Stimulated activated CD8-positive, alpha-beta memory T cell treated with anti-CD3 and anti-CD28 coated beads, Interleukin-4, amount 100 ng/mL, for 4 hours (primary cell): ENCODE measurements around the gene AGPAT4.
"Not testable (repeated sequence)": the region's sequence is repeated elsewhere in the genome, so short reads cannot be mapped to it uniquely, and the experiment has no call there.

Experiments used
- DNase-seq, 2 donors: peaks; one replicate each; pipeline ENCODE4 v3.0.0-alpha.2; 2020; ENCODE audit warnings: low read depth in 2 of 2, low spot score in 1 of 2

The AGPAT4 gene

DNA sequence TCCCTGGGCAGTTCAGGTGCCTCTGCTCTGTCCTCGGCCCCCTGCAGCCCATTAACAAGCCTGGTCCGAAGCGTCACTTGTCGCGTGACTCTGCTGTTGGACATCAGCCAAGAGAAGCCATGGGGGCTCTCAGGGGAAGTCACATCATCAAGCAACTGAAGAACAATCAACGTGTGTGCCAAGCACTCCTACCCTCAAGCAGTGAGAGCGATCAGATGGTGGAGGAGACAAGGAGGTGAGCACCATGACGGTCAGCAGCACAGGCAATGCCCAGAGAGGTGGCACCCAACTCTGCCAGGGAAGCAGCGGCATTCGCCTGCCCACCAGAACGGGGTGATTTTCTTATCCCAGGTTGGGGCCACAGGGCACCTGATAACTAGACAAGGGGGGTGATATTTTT, 132.7 kb downstream of the AGPAT4 start:
- no peak for DNase-seq

DNA sequence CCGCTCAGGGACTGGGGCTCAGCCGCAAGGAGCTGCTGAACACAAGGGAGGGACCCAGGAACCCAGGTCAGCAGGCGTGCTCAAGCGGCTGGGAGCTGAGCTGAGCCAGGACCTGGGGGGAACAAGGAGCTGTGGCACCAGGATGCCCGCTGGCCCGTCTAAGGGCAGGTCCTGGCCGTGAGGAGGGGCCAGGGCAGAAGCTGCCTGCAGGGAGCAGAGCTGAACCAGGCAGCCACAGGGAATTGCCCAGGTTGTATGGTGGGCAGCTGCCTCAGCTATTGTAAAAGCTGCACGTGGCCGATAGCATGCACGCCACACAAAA, 133.3 kb downstream of the AGPAT4 start:
- DNase-seq: no peak

DNA sequence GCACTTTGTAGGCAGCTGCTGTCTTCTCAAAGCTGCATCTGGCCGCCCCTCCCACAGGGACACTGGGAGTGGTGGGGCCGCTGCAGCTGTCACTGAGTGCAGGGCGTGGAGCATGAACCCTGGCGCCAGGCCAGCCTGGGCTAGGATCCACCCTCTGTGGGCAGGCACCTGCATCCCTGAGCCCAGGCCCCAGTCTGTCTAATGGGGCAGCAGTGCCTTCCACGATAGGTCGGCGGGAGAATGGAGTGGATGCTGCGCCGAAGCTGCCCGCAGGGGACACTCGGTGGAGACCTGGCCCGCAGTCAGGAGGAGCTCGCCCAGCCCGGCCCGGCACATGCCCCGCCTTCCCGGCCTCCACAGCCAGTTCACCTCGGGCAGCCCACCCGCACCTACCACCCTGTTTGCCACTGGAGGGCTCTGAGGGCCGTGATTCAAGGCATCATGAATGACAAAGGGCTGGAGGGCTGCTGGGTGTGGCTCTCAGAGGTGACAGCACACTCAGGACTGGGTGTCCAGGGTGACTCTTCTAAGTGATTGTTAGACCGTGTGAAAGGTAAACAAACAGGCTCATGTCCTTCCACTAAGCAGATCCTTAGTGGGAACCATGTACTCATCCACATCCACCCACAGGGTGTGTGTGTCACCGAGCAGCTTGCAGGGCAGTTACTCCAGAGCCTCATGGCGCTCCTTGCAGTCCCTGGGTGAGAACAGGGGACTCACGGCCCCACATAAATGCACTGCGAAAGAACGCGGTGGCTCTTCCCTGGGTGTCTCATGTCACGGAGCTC, 133.9 kb downstream of the AGPAT4 start:
- no peak for DNase-seq

DNA sequence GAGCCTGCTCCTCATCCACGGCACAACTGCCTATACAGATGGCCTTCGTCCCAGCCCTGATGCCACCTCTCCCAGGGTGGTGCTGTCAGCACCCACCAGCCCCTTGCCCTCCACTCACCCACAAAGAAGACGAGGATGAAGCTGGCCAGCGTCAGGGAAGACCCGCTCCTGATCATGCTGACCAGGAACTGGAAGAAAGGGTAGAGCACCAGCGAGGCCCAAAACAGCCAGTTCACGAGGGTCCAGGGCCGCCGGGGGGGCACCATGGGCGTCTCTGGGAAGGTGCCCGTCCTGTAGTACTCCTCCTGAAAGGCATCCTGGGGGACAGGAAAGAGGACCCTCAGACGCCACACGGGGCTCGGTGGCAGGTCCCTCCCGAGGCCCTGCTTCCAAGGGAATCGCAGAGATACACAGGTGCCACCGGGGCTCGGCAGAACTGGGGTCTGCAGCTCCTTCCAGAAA, 134.5 kb downstream of the AGPAT4 start:
- DNase-seq: no peak

DNA sequence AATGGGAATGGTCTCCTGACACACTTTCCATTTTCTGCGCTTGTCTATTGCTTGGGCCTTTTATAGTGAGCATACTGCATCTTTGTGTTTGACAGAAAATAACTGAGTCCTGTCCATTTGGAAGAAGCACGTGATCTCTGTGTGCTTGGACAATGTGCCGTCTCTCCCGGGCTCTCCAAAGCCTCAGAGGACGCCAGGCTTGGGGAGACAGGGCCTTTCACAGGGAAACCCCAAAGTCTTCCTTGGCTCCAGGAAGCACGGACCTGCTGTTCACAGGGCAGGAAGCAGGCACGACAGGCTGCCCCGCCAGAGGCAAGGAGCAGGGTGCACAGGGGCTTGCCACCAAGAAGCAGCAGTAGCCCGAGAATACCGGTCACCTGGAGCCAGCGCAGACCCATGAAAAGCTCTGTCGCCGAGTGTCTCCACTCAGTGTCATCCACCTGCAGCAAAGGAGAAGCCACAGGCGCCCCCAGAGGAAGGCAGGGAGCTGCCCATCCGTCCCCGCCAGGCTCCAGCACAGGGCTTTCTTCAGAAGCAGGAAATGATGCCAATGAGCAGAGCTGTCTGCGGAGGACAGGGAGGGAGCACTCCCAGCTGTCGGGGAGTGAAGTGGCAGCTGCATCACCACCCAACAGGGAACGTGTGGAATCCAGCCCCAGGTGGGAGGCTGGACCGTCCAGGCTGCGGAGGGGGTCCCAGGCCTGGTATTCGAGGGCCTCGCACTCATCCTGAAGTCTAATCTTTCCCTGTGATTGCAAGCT, 135.1 kb downstream of the AGPAT4 start:
- no peak for DNase-seq

DNA sequence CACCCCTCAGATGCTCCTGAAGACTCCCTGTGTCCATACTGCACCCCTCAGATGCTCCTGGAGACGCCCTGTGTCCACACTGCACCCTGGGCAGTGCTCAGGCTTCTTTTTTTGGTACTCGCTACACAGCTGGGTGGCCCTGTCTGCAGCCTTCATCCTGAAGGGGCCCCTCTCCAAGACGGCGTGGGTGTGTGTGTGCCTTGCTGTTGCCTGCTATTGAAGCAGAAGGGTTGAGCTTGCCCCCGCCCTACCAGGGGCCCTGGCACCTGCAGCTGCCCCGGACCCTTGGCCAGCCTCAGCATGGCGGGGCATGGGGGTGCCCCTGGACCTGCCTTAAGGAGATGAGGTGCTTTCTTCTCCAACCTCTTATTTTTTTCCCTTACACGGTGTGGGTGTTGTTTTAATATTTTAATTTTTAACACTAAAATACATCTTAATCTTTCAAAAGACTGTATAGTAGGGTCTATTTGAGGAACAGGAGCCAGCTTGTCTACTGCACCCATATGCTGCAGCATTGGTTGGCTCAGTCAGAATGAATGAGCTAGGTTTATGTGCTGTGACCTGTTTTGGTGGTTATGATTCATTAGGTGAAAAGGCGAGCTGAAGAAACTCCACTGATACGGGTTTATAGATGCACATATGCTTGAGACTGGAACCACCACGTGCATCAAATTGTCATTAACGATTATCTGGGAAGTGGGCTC, 135.9 kb downstream of the AGPAT4 start:
- no peak for DNase-seq

DNA sequence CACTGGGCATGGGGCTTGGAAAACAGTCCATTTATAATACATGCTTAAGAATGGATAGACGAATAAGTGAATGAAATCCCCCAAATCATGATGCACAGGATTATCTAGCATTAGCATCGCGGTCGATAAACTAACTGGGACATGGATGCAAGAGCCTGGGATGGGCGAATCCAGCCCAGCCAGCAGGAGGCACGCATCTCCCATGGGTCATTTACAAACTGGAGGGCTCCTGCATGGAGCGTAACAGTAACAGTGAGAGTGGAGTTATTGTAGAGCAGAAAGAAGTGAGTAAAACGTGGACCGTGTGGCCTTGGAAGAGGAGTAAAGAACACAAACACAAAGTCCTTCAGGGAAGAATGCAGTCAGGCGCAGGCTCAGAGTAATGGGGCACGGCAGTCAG, 136.5 kb downstream of the AGPAT4 start:
- DNase-seq: no peak

DNA sequence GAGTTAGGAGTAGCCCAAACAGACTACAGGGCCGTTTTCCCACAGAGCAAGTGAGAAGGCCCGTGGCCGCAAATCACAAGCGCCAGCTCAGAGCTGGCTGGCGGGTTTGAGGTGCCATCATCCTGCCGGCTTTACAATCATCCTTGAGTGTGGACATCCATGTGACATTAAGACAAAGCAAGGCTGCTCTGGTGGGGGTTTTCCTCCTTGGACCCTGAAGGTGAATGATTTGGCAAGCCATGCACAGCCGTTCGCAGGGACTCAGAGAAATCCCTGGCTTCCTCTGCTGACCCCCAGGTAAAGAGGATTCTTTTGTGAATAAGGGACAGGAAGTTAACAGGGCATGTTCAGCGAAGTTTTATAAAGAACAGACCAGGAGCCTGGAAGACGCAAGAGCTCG, 137.2 kb downstream of the AGPAT4 start:
- no peak for DNase-seq

DNA sequence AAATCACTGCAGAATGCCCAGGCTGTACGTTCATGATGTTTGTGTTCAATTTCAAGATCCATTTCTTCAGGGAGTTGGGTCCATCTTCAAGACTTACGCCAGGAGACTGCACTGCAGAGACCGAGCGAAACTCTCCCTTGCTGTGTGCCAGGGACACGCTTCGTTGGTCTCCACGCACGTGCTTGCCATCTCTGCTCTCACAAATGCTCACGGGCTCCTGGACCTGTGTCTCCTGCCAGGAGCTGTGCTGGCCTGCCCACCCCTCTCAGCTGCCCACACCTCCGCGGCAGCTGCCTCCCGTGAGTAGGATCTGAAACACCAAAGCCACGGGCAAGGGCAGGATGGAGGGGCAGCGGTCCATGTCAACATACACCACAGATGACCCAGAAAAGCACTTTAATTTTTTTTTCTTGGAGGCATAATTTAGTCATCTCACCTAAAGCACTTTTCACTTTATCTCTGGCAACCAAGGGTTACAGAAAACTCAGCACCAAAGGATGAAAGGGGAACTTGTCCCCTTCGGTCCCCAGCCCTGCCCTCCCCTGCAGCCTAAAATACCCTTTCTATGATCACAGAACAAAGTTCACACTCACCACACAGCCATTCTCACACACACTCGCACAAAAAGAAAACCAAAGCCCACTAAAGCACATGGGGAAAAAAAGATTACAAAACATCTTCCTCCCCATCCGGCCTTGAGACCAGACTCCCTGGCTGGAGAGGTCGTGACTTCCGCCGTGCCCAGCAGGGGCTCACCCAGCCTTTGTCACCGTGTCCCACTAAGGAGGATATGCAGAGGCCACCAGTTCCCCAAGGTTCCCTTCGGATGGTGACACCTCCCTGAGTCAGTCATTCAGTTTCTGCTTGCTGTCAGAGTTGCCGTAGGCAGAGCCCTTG, 137.9 kb downstream of the AGPAT4 start:
- no peak for DNase-seq

DNA sequence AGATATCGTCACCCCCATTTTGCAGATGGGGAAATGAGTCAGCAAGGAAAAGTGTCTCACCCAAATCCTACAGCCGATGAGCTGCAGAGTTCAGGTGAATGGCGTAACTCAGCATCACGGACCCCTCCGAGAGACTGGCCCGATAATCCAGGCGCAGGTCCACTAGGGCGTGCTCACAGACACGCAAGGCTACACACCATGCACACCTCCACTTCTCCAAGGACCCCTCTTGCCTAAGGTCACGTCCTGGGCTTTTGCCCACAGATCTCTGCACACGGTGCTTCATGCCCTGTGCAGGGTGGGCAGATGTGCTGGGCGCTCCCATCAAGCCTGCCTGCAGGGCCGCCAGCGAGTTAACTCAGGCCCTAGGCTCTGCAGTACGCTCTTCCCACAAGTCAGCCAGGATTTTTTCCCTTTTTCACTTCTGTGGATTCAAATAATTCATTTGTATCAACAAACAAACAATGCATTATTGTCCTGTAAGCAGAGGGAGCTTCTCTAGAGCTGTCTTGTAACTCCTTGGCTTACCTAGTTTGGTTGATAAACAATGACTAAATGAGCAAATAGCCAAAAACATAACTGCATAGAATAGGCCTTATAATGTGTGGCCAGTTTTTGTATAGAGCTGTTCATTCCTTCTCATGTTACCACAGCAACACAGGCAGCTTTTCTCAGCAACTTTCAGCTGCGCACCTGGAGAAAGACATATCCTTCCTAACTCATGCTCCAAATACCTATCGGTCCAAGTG, 139.1 kb downstream of the AGPAT4 start:
- DNase-seq: no peak

DNA sequence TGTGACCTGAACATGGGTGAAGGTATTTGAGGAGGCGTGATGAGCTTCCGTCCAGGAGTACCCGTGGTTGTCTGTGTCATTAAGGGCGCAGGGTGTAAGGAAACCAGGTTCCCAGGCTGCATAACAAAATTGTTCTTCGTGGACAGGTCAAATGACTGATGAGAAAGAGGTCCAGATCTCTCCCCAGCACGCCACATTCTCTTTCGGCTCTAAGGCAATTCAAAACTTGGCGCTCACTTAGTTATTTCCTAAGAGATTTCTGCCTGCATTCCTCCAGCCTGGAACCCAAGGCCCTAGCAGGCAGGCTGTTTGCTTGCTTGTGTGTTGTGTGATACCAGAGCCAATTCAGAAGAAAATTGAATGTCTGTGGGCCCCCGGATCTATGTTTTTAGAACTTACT, 139.9 kb downstream of the AGPAT4 start:
- no peak for DNase-seq

DNA sequence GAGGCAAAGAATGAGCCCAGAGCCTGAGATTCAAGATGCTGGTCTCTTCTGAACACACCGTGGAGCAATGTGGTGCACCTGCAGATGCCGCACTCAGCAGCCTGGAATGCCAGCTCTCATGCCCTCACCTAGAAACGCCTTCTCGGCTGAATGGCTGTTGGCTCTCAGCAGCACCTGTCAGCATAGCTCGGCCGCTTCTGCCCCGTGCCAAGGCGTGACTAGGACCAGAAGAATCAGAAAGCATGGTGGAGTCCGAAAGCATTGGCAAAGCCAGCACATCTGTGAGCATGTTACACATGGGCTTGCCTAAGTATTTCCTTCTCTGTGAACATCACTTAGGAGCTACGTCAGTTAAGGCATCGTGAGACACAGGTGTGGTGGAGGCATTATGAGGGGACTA, 141.5 kb downstream of the AGPAT4 start:
- DNase-seq: no peak

DNA sequence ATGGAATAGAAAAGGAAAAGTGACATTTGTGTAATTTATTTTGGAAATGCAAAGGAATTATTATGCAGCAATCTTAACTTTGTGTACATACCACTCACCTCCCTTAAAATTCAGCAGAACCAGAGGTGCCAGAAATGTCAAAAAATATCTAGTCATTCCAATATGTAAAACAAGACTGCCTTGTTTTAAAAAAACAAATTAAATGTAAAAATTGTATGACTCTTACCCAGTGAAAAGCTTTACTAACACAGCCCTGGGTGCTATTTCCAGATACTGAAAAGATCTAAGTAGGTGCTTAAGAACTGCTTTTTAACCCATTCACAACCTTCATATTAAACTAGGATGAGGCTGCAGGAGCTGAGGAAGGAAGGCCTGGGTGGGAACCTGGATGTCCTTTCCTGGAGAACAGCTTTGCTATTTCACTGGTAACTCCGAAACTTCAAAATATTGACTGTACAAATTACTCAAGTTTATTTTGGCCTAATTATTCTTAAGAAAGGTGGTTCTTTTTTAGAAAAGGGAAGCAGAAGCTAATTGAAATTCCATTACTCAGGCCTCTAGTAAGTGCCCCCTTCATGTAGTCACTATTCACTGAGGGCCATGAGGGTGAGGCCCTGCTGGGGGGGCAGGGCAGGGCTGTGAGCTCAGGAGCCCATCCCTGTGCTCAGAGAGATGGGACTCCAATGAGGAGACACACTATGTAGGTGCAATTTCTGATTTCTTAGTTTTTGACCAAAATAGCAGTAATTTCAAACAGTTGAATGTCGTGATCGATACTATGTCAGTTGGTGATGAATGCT, 142.7 kb downstream of the AGPAT4 start:
- no peak for DNase-seq

DNA sequence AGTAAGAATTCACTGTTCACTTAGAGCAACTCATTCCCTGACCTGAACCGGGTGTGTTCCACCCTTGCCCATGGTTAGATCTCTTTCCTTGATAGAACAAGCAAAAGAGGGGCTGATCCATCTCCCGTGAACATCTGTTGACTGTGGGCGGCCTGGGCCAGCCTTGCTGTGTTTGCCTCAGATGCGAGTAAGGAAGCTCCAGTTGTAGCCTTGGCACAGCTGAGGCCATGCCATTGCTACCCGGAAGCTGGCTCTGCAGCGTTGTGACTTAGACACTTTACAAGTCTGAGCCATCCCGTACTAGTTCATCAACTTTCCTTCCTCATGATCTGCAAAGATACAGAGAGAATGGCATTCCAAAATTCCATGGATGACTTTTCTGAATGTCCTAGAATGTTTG, 143.3 kb downstream of the AGPAT4 start:
- no peak for DNase-seq

DNA sequence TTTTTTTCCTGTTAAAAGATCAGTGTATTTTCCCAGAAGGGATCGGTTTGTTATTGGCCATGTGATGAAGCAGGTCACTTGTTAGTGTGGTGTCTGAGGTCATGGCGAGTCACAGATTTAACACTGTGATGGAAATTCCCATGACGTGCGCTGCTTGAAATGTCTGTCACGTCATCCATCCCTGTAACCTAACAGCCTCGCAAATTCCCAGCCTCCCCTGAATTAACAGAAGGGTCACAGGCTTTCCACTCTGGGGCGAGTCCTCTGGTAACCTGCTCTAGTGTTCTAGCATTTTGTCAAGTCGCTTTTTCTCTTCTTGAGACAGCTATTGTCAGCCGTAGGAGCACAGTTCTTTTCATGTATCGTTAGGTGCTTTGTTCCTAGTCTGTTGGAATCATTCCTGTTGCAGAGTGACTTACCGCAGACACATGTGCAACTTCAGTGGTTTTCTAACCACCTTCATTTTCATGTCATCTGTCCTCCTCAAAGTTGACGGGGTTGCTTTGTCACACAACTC, 145.1 kb downstream of the AGPAT4 start:
- no peak for DNase-seq

DNA sequence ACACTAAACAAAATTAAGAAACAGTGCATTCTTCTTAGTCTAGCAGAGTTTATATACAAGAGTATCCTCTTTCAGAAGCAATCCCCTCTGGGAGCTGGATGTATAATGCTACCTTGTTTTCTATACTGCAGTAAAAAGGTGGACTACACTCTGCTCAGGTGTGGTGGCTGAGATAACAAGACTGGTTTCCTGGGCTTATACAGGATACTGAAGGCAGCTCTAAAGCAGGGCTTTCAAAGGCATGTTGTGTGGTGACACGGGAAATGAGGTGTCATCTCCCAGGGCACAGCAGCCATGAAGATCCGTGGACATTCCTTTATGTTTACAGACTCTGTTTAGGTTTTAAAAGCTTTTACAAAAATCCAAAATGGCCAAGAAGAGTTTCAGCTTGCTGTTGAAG, 145.6 kb downstream of the AGPAT4 start:
- no peak for DNase-seq

DNA sequence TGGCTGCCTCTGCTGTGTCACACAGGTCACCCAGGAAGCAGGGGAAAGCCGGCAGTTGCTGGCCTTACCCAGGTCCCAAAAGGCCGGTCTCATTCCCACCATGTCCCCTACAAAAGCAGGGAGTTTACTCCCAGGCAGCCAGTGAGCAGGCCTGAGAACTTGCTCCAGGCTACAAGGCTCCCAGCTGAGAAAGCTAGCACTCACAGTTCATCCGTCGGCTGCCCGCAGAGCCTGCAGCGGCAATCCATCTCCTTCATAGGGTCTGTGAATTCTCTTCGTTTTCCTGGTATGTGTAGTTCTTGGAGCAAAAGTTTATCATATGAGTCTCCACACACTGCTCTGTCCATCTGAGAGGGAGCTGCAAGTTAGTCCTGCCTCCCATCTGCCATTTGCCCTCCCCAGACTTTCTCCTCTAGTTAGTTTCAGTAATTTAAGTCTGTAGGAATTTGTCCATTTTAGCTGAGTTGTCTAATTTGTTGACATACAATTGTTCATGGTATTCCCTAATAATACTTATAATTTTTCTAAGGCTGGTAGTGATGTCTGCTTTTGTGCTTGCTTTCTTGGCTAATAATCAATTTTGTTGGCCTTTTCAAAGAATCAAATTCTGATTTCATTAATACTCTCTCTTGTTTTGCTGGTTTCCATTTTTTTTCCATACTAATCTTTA, 146.7 kb downstream of the AGPAT4 start:
- DNase-seq: no peak

DNA sequence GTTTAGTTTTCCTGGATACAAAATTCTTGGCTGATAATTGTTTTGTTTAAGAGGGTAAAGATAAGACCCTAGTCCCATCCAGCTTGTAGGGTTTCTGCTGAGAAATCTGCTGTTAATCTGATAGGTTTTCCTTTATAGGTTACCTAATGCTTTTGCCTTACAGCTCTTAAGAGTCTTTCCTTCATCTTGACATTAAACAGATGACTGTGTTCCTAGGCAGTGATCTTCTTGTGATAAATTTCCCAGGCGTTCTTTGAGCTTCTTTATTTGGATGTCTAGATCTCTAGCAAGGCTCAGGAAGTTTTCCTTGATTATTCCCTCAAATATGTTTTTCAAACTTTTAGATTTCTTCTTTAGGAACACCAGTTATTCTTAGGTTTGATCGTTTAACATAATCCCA, 148.3 kb downstream of the AGPAT4 start:
- DNase-seq: no peak

DNA sequence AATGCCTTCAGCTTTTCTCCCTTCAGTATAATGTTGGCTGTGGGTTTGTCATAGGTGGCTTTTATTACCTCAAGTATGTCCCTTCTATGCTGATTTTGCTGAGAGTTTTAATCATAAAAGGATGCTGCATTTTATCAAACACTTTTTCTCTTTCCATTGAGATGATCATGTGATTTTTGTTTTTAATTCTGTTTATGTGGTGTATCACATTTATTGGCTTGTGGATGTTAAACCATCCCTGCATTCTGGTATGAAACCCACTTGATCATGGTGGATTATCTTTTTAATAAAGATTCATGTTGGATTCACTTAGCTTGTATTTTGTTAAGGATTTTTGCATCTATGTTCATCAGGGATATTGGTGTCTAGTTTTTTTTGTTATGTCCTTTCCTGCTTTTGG, 150.5 kb downstream of the AGPAT4 start:
- not testable (repeated sequence) for DNase-seq
